Upper lobe of left lung (tissue), 4 donors: ENCODE measurements around the gene MCUB.

ENCODE experiments used
- CTCF ChIP-seq, 6 experiments: fragments of 450-650 bp in 4 of 6; fragments of 200-600 bp in 2 of 6; sonication (generic) in 2 of 6; IDR thresholded peaks; one replicate each; pipeline ENCODE4 v1.5.1; 2016 to 2019; ENCODE audit warnings: antibody characterized with exemption in 6 of 6
- EP300 ChIP-seq, 4 donors: sonication (generic); formaldehyde crosslinking; IDR thresholded peaks; one replicate each; pipeline ENCODE4 v1.5.1; 2017; ENCODE audit warnings: antibody characterized with exemption in 4 of 4, control low read depth in 2 of 4
- POLR2A ChIP-seq, 4 donors: fragments of 450-650 bp; IDR thresholded peaks; one replicate each; pipeline ENCODE4 v1.5.1; 2016 to 2017; ENCODE audit warnings: antibody characterized with exemption in 4 of 4, mild to moderate bottlenecking in 2 of 4
- POLR2AphosphoS5 ChIP-seq, 2 donors: sonication (generic); formaldehyde crosslinking; IDR thresholded peaks; one replicate each; pipeline ENCODE4 v1.5.1; 2017; ENCODE audit warnings: antibody characterized with exemption in 2 of 2

DNA sequence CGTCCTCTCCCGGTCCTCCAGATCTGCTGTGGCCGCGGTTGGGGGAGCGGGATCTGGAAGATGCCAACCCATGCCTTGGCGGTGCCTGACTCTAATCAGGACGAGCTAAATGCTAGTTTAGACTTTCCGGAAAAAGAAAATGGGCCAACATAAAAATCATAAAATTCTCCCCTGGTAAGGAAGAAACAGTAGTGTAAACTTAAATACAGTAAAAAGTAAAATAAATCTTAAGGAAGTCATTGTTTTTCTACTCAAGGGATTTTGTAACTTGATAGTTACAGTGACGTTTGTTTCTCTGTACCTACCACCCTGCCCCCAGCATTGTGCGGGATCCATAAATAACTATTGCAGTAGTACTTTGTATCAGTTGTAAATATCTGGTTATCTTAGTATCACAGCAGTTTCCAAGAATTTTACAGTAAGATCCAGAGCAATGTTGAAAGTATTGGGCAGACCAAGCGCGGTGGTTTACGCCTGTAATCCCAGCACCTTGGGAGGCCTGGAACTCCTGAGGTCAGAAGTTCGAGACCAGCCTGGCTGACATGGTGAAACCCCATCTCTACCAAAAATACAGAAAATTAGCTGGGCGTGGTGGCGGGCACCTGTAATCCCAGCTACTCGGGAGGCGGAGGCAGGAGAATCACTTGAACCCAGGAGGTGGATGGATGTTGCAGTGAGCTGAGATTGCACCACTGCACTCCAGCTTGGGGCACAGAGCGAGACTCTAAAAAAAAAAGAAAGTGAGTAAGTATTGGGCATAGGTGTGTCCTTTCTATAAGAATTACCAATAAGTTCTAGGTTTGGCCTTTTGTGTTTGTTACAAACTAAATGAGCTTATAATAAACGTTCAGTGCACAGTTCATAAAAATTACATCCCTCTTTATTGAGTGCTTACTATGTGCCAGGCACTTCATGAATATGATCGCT lies 170.8 kb downstream of the MCUB start:
- TF ChIP-seq CTCF (IDR thresholded peaks at IDR 0.05) (no peak), POLR2A (IDR thresholded peaks at IDR 0.05) (no peak), POLR2AphosphoS5 (IDR thresholded peaks at IDR 0.05) (no peak), EP300 (IDR thresholded peaks at IDR 0.05) (no peak)
